C4-2B (cell line): ENCODE measurements around the gene FSTL5.

Experiments
- H3K27ac ChIP-seq: fragments of 450-650 bp; 2 replicates; pipeline ENCODE4 v1.5.1; 2017
- ZFX ChIP-seq: fragments of 450-650 bp; IDR thresholded peaks from 2 replicates; pipeline ENCODE4 v1.6.1; 2017
- TF ChIP-seq, protein P1 (sequence below): fragments of 450-650 bp; conservative IDR thresholded peaks from 2 replicates; pipeline ENCODE4 v1.5.1; 2017; ENCODE audit warnings: mild to moderate bottlenecking

FSTL5 gene

DNA sequence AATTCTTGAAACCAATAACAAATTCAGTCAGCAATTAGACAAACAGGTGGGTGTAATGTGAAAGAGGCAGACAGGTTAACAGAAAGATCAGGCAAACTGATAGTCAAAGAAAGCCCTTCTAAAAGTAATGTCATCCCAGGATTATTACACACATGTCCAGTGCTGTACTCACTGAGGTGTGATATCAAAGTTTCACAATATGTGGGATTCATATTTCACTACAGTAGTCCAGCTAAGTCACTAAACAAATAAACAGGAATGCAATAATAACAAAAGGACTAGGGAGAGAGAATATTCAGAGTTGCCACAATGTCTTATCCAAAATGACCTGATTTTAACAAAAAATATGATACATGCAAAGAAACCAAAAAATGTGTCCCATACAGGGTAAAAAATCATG lies 787.5 kb downstream of the FSTL5 start:
- TF ChIP-seq, protein P1, sequence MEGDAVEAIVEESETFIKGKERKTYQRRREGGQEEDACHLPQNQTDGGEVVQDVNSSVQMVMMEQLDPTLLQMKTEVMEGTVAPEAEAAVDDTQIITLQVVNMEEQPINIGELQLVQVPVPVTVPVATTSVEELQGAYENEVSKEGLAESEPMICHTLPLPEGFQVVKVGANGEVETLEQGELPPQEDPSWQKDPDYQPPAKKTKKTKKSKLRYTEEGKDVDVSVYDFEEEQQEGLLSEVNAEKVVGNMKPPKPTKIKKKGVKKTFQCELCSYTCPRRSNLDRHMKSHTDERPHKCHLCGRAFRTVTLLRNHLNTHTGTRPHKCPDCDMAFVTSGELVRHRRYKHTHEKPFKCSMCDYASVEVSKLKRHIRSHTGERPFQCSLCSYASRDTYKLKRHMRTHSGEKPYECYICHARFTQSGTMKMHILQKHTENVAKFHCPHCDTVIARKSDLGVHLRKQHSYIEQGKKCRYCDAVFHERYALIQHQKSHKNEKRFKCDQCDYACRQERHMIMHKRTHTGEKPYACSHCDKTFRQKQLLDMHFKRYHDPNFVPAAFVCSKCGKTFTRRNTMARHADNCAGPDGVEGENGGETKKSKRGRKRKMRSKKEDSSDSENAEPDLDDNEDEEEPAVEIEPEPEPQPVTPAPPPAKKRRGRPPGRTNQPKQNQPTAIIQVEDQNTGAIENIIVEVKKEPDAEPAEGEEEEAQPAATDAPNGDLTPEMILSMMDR = no peak
- TF ChIP-seq ZFX = no peak

DNA sequence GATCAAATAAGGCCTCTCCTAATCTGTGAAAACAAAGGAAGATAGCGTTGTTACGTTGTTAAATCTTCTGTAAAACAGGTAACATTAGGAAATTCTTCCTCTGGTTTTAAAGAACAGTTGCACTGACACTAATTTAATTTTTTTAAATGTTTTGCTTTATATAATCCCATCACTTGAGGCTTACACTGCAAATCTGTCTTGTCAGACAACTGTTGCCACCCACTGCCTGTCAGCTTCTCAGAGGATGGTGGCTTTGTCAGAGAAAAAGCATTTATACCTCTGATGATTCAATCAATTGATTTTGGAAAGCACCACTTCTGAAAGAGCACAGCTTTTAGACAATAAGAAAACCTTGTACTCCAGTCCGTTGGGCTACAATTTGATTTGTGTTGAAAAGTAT lies 799.1 kb downstream of the FSTL5 start:
- TF ChIP-seq, protein P1 = no peak
- TF ChIP-seq ZFX = no peak

More for the DNA sequence above, 787.5 kb downstream of the FSTL5 start:
- no peak overlapping the region for H3K27ac ChIP-seq

DNA sequence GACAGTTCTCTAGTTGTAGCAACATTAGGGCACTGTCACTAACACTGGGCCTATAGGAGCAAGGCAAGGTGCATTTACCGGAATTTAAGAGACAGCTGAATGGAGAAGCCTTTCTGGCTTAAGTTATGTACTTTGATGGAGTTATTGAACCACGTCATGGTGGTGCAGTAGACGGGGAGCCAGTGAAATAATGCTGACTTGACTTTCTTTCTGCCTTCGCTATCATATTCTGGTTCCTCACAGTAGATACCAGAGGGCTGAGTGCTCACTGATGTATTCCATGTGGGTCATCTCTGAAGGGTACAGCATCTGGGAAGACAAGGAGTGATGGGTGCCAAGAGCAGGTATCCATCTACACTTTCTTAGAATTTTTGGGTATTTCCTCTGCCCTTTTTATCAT lies 802.8 kb downstream of the FSTL5 start:
- TF ChIP-seq, protein P1 = no peak
- TF ChIP-seq ZFX = no peak

More for the DNA sequence above, 799.1 kb downstream of the FSTL5 start:
- no peak overlapping the region for H3K27ac ChIP-seq

DNA sequence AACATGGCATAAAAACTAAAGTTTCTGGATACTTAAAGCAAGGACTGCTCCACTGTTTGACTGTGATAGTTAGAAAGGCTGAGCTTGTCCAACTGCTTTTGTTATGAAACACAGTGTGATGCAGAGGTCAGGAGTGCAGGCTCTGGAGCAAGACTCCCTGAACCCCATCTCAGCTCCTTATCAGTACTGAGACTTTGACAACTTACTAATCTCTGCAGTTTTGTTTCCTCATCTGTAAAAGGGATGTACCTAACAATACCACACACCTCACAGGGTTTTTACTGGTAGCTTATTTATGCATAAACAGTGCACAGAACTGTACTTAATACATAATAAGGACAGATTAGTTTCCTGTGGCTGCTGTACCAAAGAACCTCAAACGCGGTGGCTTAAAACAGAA lies 804.3 kb downstream of the FSTL5 start:
- H3K27ac ChIP-seq = no peak overlapping the region
- TF ChIP-seq, protein P1 = no peak
- TF ChIP-seq ZFX = no peak

More for the DNA sequence above, 802.8 kb downstream of the FSTL5 start:
- H3K27ac ChIP-seq = no peak overlapping the region

DNA sequence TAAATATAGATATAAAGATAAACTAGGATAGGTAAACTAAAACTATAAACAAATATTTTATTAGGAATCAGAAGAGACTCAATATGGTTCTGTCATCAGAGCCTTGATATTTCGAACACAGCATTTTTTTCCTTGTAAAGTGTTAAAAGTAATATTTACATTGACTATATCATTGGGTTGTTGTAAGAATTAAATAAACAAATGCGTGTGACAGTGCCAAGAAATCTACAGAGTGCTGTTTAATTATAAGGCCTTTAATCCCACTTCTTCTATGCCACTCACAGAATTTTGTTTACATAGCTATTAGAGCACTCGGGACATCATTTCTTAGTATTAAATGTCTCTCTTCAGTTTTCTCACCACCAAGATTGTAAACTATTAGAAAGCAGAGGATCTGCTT lies 807.4 kb downstream of the FSTL5 start:
- H3K27ac ChIP-seq = no peak overlapping the region
- TF ChIP-seq ZFX = no peak
- TF ChIP-seq, protein P1 = no peak

DNA sequence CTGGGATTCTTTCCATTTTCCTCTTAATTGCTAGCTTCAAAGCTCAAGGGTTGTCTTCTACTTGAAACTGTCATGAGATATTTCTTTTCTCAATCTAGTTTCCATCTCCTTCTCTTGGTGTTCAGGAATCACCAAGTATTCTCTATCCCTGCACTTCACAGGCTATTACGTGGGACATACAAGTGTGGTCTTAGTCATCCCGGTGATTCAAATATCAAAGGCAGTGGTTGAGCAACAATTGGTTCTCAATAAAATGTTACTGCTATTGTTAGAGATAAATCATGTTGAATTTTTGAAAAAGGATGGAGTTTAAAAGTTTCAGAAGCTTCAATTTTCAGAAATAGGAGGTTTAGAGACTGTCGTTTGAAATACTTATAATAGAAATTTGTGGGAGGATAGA lies 812.9 kb downstream of the FSTL5 start:
- TF ChIP-seq, protein P1 = no peak
- TF ChIP-seq ZFX = no peak

DNA sequence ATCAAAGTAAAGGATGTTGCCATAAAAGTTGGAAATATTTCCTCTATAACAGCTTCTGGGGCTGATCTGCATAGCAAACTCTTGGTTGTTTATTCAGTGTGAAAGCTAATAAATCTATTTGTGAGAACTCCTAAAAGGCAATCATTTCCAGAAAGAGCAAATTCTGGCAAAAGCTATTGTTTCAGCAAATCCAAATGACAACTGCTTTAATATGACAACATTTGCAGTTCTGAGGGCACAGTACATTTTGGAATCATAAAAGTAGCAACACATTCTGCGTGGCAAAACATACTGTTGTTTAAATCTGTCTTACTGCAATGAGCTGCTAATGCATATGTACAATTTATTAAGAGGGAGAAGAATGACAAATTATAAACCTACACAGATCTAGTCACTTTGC lies 818.1 kb downstream of the FSTL5 start:
- TF ChIP-seq, protein P1 = no peak
- TF ChIP-seq ZFX = no peak

More for the DNA sequence above, 812.9 kb downstream of the FSTL5 start:
- H3K27ac ChIP-seq = no peak overlapping the region

DNA sequence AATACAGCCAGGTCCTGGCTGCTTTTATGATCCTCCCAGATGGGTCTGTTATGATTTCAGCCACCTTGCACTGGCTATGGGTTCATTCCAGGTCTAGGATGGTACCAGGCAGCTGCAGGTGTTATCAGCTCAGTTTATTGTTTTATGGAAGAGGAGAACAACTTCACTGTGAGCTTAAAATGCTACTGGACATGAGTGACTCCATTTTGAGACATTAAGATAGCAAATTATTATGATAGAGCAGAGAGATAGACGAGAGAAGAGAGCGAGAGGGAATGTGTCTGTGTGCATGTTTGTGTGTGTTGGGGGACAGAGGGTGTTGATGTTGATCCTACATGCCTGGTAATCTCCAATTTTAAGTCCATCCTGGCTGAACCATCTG lies 820.2 kb downstream of the FSTL5 start:
- no peak for TF ChIP-seq ZFX
- TF ChIP-seq, protein P1 = no peak
- H3K27ac ChIP-seq = no peak overlapping the region

More for the DNA sequence above, 818.1 kb downstream of the FSTL5 start:
- no peak overlapping the region for H3K27ac ChIP-seq
